Right kidney (tissue), 1 donor: ENCODE data around the gene PLEKHM3.
"Not testable (repeated sequence)": the region's sequence is repeated elsewhere in the genome, so short reads cannot be mapped to it uniquely, and the experiment has no call there.

Experiments
- DNase-seq: peaks from one replicate; pipeline ENCODE4 v3.0.0-alpha.2; 2016

The PLEKHM3 gene

DNA sequence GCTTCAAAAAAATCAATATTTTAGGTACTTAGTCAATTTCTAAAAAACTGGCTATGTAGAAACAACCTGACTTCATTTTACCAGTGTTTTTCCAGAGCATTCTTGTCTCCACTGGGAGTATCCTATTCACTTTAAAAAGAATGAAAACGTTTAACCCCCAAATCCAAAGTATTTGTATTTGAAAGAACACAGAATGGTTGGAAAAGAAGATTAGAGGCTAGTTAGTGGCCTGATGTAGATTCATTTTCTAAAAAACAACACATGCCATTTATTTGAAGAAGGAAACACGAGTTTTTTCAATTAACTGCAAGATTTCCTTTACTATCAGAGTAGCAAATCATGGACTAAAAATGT is 74.6 kb downstream of the PLEKHM3 start:
- DNase-seq, result no peak

DNA sequence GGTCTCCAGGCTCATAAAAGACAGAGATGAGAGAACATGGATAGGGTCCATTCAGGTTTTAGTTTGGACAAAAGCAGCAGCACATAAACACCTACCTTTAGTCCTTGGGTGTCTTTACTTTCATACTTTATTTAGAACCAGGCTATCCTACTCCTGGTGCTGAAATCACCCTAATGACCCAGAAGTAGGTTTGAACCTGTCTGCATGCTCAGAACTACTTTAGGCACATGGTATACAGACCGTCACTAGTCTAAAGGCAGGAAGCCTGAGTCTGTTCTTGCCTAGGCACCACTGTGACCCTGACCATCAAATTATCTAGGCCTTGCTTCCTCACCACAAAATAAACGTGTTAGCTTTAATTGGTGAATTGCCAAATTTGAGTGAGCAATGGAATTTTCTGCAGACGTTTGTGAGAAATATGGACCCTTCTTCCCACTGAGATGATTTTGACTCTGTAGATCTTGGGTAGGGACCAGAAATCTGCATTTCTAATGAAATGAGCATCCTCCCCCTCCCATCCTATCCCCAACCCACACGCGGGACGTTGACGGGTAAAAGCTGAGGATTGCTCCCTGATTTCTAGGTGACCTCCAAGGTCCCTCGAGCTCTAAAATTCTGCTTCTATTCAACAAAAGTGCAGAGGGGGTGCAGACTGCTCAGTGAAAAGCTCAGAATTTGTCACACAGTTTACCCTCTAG is 75.1 kb downstream of the PLEKHM3 start:
- DNase-seq, result no peak

DNA sequence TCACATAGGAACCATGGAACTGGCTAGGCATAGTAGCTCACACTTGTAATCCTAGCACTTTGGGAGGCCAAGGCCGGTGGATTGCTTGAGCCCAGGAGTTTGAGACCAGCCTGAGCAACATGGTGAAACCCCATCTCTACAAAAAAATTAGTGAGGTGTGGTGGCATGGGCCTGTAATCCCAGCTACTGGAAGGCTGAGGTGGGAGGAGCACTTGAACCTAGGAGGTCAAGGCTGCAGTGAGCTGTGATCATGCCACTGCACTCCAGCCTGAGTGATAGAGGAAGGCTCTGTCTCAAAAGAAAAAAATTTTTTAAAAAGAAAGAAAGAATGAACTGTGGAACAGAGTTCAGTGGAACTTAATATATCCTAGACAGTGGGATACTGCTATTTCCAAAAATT is 76.1 kb downstream of the PLEKHM3 start:
- not testable (repeated sequence) for DNase-seq

- no peak for DNase-seq
Measured at GRCh38 chr2:207944979-207945600, 80.2 kb downstream of the PLEKHM3 start.

DNA sequence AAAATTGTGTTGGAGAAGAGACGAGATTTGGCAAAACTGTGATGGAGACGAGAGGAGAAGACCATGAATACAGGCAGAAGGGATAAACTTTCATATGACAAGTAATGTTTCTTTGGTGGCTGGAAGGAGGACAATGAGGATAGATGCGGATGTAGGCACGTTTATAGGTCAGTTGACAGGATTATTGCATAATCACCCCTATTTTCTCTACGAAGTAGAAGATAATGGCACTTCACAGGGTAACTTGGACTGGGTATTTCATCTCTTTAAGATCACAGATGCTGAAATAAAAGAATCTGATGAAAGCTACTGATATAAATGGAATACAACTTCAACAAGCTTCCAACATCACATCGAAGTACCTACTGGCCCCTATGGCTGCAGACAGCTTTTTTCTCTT is 81.0 kb downstream of the PLEKHM3 start:
- no peak for DNase-seq

- no peak for DNase-seq
Measured at GRCh38 chr2:207939342-207940108, 85.8 kb downstream of the PLEKHM3 start.

GRCh38 chr2:207938886-207939285 is 86.4 kb downstream of the PLEKHM3 start:
- DNase-seq, result no peak

DNA sequence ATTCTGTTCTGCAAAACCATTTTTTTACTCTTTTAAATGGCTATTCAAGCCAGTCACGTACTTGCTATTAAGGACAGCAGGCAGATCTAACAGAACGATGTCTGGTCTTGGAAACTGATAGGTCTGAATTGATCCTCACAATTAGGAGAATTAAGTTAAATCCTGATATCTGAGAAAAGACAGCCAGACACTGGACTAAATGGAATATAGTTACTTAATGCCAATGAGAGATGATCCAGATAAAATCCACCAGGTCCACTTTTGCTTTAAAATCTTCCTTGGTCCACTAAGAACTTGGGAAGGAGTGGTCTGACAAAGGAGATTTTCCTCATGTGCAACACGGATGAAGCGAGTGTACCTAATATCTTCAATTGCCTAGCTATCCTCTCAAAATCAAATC is 86.9 kb downstream of the PLEKHM3 start:
- no peak for DNase-seq

DNA sequence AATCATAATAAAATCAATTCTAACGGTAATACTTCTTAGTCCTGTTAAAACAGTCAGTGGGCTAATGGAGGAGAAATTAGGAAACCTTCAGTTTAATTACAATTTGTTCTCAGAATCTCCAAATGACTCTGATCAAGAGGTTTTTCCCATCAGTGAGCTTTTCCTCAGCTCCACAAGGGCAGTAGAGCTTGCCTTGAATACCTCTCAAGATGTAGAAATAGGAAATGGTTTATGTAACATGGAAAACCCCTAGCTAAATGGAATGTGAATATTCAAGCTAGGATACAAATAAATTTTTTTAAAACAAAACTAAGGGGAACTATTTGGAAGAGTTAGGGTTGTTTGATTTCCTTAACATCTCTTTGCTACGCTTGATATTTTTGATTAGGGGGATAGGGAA is 87.5 kb downstream of the PLEKHM3 start:
- DNase-seq, result no peak

DNA sequence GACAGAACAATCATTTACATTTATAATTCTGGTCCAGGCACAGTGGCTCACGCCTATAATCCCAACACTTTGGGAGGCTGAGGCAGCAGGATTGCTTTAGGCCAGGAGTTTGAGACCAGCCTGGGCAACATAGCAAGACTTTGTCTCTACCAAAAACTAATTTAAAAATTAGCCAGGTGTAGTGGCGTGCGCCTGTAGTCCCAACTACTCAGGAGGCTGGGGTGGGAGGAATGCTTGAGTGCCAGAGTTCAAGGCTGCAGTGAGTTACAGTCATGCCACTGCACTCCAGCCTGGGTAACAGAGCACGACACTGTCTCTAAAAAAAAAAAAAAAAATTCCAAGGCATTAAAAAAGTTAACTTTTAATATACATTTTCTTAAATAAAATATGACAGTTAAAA is 88.1 kb downstream of the PLEKHM3 start:
- DNase-seq, result no peak

DNA sequence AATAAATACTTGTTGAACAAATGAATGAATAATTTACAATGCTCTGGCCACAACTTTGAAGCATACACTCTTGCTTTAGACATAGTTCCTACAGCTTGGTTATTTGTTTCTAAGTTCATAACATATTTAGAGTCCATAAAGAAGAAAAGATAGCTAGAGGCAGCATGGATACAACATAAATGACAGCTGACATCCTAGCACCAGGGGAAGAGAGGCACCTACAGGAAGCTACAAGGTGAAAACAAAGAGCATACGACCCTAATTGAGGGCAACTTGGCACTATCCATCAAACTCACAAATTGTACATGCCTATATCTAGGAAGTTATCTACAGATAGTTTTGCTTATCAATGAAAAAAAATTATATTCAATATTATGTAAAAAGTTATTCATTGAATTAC is 88.9 kb downstream of the PLEKHM3 start:
- no peak for DNase-seq

DNA sequence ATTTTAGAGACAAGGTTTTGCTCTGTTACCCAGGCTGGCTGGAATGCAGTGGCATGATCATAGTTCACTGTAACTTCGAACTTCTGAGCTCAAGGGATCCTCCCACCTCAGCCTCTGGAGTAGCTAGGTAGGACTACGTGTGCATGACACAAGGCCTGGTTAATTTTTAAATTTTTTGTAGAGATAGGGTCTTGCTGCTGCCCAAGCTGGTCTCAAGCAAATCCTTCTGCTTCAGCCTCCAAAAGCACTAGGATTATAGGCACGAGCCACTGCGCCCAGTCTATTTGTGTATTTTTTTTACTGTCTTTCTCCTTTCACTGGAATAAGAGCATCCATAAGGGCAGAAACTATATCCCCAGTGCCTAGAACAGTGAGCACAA is 89.3 kb downstream of the PLEKHM3 start:
- DNase-seq, result no peak

DNA sequence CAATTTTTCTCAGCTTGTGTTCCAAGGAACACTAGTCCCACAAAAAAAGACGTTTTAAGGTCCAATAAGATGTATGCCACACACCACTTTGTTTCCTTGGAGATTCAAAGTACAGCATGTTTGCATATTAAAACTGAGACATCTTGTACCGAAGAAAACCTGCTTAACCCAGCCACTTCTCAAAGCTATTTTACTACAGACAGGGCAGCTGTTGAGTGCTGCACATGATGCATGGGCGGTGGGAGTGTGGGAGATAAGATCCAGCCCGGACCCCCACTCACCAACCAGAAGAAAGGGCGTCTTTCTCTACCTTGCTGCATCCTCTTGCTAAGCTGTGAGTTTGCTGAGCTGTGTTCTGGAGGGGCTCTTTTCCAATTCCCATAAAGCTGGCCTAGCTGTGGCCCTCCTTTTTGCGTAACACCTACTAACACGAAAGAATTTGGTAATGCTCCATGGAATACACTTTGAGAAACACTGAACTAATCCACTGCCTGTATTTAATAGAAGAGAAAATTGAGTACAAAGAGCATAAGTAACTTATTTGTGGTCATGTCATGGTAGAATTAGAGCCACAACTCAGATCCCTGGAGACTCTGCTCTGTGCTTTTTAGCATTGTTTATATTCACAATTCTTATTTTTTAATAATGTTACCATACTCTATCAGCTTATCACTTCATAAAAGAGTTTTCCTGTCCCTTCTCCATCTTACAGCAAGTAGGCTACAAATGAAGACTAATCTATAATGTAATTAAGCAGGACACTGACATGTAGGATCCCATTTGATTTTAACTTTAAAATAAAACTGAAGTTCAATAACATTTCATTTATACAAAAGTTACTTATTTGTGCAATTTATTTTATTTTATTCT is 90.0 kb downstream of the PLEKHM3 start:
- no peak for DNase-seq

GRCh38 chr2:207934720-207935119 is 90.6 kb downstream of the PLEKHM3 start:
- DNase-seq, result no peak

DNA sequence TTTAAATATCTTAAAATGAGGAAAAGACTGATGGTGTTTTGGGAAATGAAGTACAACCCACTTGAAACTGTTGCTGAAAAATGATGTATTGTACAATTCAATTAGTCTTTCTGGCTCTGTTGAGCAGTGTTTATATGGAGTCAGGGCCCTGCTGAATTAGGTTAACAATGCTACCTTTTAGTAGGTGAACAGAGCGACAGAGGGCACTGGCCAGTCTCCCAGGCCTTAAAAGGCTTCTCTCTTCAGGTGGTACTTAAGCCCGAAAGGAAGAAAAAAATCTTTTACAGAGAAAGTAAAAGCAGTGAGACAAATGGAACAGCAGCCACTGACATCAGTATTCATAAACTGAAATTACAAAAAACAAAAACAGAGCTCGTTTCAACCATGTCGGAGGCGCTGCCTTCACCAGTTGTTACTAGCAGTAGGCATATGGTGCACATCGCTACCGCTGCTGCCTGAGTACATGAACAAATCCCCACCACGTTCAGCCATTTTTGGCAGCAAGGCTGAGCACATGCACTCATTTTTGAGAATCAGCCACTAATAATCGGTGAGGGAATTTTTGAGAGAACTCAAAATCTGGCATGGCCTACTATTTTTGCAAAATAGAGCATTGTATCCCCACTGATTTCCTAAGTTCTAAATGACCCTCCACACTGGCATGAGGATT is 91.8 kb downstream of the PLEKHM3 start:
- DNase-seq, result no peak

- DNase-seq, result no peak
Measured at GRCh38 chr2:207932106-207932505, 93.2 kb downstream of the PLEKHM3 start.

- DNase-seq, result peak; percentile 61
Measured at GRCh38 chr2:207930747-207931146, 94.6 kb downstream of the PLEKHM3 start.

- DNase-seq, result no peak
Measured at GRCh38 chr2:207929923-207930322, 95.4 kb downstream of the PLEKHM3 start.

- DNase-seq, result no peak
Measured at GRCh38 chr2:207928079-207928478, 97.2 kb downstream of the PLEKHM3 start.

GRCh38 chr2:207926989-207927300 is 98.4 kb downstream of the PLEKHM3 start:
- no peak for DNase-seq

- peak; percentile 47 for DNase-seq
Measured at GRCh38 chr2:207926133-207926988, 99.0 kb downstream of the PLEKHM3 start.
